ENCODE data around the gene ALPP. TPM values are rescaled to one million over a fixed set of nuclear protein-coding genes. Genes with fewer than 3 reads are reported as not detected.

ALPP gene
- total RNA-seq, 4 donors from 2014 or later, result 0.06 TPM; not detected in 3

GRCh38 chr2:232415736-232416520, 37.4 kb downstream of the ALPP start:
- 97% methylated on average over 9 of the region's 12 CpGs for WGBS
- Histone ChIP-seq H3K4me1 (peaks cover 18 to 29% (median 24%) of the 10 kb centered on the region in 4 donors), H3K4me3 (no peak overlapping the region), H3K27me3 (peaks cover 0 to 80% (median 25%) of the 10 kb centered on the region in 4 donors), H3K9me3 (no peaks in the 10 kb centered on the region), H3K27ac (replicated peaks in 1 of 4) (no peak overlapping the region), H3K36me3 (no peaks in the 10 kb centered on the region)
- no peak for DNase-seq (ENCODE audit: extremely low spot score)
- TF ChIP-seq CTCF (IDR thresholded peaks at IDR 0.05) (no peak), POLR2AphosphoS5 (IDR thresholded peaks at IDR 0.05) (no peak), POLR2A (IDR thresholded peaks at IDR 0.05; ENCODE audit: low read depth) (no peak), EP300 (IDR thresholded peaks at IDR 0.05) (no peak)
- intact Hi-C loops (cut with DNase I), result no loop called here

GRCh38 chr2:232416521-232417470, 38.2 kb downstream of the ALPP start:
- Histone ChIP-seq H3K4me1 (peaks cover 18 to 32% (median 26%) of the 10 kb centered on the region in 4 donors), H3K36me3 (no peaks in the 10 kb centered on the region), H3K4me3 (no peak overlapping the region), H3K27ac (replicated peaks in 1 of 4) (no peak overlapping the region), H3K27me3 (peaks cover 0 to 80% (median 31%) of the 10 kb centered on the region in 4 donors), H3K9me3 (no peaks in the 10 kb centered on the region)
- no peak for DNase-seq (ENCODE audit: extremely low spot score)
- 91% methylated on average over 6 of the region's 17 CpGs for WGBS
- TF ChIP-seq POLR2AphosphoS5 (IDR thresholded peaks at IDR 0.05) (no peak), CTCF (IDR thresholded peaks at IDR 0.05) (no peak), POLR2A (IDR thresholded peaks at IDR 0.05; ENCODE audit: low read depth) (no peak), EP300 (IDR thresholded peaks at IDR 0.05) (no peak)
- intact Hi-C loops (cut with DNase I), result no loop called here

- WGBS, result 81% methylated on average over 4 of the region's 5 CpGs
- peaks cover 0 to 82% (median 34%) of the 10 kb centered on the region in 4 donors for H3K27me3 ChIP-seq
Measured at GRCh38 chr2:232417489-232417888, 38.9 kb downstream of the ALPP start.

GRCh38 chr2:232418056-232418455, 39.5 kb downstream of the ALPP start:
- Histone ChIP-seq H3K27me3 (peaks cover 0 to 86% (median 34%) of the 10 kb centered on the region in 4 donors), H3K27ac (replicated peaks in 1 of 4) (no peak overlapping the region), H3K4me1 (peaks cover 18 to 32% (median 26%) of the 10 kb centered on the region in 4 donors), H3K9me3 (peaks cover 0 to 9% (median 8%) of the 10 kb centered on the region in 4 donors), H3K36me3 (no peaks in the 10 kb centered on the region), H3K4me3 (no peak overlapping the region)
- WGBS, result no CpG with 5 or more reads among the region's 6 CpGs
- no peak for TF ChIP-seq POLR2AphosphoS5 (IDR thresholded peaks at IDR 0.05)
- TF ChIP-seq CTCF (IDR thresholded peaks at IDR 0.05), result no peak
- no peak for TF ChIP-seq POLR2A (IDR thresholded peaks at IDR 0.05; ENCODE audit: low read depth)
- no peak for TF ChIP-seq EP300 (IDR thresholded peaks at IDR 0.05)
- DNase-seq (ENCODE audit: extremely low spot score), result no peak
- intact Hi-C loops (cut with DNase I), result no loop called here

More at GRCh38 chr2:232417489-232417888, 38.9 kb downstream of the ALPP start:
- H3K36me3 ChIP-seq, result no peaks in the 10 kb centered on the region
- peaks cover 18 to 32% (median 26%) of the 10 kb centered on the region in 4 donors for H3K4me1 ChIP-seq
- H3K27ac ChIP-seq (replicated peaks in 1 of 4), result no peak overlapping the region
- no peak overlapping the region for H3K4me3 ChIP-seq
- no peak for DNase-seq (ENCODE audit: extremely low spot score)
- TF ChIP-seq POLR2AphosphoS5 (IDR thresholded peaks at IDR 0.05) (no peak), EP300 (IDR thresholded peaks at IDR 0.05) (no peak), POLR2A (IDR thresholded peaks at IDR 0.05; ENCODE audit: low read depth) (no peak), CTCF (IDR thresholded peaks at IDR 0.05) (no peak)
- peaks cover 0 to 5% (median 4%) of the 10 kb centered on the region in 4 donors for H3K9me3 ChIP-seq
- intact Hi-C loops (cut with DNase I), result no loop called here

Measured in esophagus muscularis mucosa (tissue), 4 donors.